Keratinocyte (primary cell): ENCODE results near the gene SNX19.

Source experiments
- EZH2 ChIP-seq: IDR thresholded peaks from one replicate; pipeline ENCODE4 v1.6.1; 2012; ENCODE audit warnings: inconsistent platforms, mild to moderate bottlenecking, low read length, moderate library complexity
- TF ChIP-seq, protein P1 (sequence below), 3 experiments: IDR thresholded peaks in 1 of 3; conservative IDR thresholded peaks in 1 of 3; optimal IDR thresholded peaks in 1 of 3; 2 replicates in 2 of 3; 3 replicates in 1 of 3; pipeline versions ENCODE3 to v1.5.1; 2011; ENCODE audit warnings: low read length in 3 of 3, mild to moderate bottlenecking in 3 of 3, moderate library complexity in 2 of 3, control low read depth in 1 of 3, inconsistent platforms in 1 of 3; ENCODE audit not compliant: insufficient read depth in 2 of 3; ENCODE audit errors: extremely low read depth in 1 of 3

DNA sequence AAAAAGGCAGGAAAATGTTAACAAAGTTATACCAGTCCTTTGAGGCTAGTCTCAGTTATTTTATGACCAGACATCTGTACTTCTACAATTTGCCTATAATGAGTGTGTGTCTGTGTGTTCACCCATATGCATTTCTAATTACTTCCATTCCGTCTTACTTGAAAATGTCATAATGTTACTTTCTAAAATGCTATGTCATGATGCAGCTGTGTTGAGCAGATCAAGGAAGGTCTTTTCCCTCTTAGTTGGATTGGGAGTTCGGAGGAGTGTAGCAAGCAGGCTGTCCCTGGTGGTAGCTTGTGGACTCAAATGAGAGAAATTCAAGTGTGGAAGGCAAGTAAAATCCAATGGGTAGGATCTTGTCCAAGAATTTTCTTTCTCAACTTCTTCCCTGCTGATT is 3.0 kb downstream of the SNX19 start:
- TF ChIP-seq, protein P1, sequence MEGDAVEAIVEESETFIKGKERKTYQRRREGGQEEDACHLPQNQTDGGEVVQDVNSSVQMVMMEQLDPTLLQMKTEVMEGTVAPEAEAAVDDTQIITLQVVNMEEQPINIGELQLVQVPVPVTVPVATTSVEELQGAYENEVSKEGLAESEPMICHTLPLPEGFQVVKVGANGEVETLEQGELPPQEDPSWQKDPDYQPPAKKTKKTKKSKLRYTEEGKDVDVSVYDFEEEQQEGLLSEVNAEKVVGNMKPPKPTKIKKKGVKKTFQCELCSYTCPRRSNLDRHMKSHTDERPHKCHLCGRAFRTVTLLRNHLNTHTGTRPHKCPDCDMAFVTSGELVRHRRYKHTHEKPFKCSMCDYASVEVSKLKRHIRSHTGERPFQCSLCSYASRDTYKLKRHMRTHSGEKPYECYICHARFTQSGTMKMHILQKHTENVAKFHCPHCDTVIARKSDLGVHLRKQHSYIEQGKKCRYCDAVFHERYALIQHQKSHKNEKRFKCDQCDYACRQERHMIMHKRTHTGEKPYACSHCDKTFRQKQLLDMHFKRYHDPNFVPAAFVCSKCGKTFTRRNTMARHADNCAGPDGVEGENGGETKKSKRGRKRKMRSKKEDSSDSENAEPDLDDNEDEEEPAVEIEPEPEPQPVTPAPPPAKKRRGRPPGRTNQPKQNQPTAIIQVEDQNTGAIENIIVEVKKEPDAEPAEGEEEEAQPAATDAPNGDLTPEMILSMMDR (optimal IDR thresholded peaks at IDR 0.05 in 1 of 3, IDR thresholded peaks at IDR 0.05 in 1 of 3, conservative IDR thresholded peaks at IDR 0.05 in 1 of 3; ENCODE audit: extremely low read depth in 1 of 3, insufficient read depth in 2 of 3, low read length in 3 of 3), result no peak
- TF ChIP-seq EZH2, result no peak
